B cell (primary cell): ENCODE results near the gene RBMS3.

Experiments used
- CTCF ChIP-seq: fragments of 200-600 bp; IDR thresholded peaks from one replicate; pipeline ENCODE4 v1.8.0; 2022; ENCODE audit warnings: antibody characterized with exemption, mild to moderate bottlenecking
- EZH2 ChIP-seq: IDR thresholded peaks from 2 replicates; pipeline ENCODE4 v1.6.1; 2012; ENCODE audit warnings: borderline replicate concordance, low read depth, mild to moderate bottlenecking, moderate library complexity, low read length; ENCODE audit not compliant: insufficient read depth, poor library complexity, severe bottlenecking

- no peak for TF ChIP-seq CTCF
- TF ChIP-seq EZH2 = no peak
These were observed 631.9 kb downstream of the RBMS3 start for GRCh38 chr3:29912600-29913288.
